Measurements from ENCODE around the gene DYNLT1.
"Not testable (repeated sequence)": the region's sequence is repeated elsewhere in the genome, so short reads cannot be mapped to it uniquely, and the experiment has no call there.

The DYNLT1 gene

DNA sequence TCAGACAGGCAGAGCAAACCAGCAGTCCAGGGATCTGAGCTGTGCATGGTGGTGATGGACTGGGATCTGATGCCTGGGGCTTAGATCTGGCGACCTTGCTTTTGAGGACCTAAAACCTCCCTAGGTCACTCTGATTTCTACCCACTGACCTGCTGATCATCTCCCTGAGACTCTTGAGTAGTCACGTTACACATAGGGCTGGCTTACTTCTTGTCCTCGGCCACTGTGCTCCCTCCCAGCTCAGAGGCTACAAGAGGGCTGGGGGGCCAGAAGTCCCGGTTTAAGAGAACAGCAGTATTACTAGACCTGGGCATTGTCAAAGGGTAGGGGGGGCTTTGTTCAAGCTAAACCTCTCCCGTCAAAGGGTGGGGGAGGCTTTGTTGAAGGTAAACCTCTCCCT lies 5.5 kb downstream of the DYNLT1 start:
- no peak for DNase-seq

DNA sequence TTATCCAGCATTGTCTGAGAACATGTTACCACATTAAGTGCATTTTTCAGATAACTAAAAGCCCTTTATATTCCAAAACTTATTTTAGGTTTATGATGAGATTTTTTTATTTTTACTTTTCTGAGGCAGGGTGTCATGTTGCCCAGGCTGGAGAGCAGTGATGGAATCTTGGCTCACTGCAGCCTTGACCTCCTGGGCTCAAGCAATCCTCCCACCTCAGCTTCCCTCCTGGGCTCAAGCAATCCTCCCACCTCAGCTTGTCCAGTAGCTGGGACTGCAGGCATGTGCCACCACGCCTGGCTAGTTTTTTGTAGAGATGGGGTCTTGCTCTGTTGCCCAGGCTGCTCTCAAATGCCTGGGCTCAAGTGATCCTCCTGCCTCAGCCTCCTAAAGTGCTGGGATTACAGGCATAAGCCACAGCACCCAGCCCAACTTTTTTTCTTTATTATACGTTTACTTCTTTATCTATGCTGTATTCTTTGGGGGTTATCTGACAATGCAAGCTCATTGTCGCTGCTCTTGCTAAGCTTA lies 6.2 kb downstream of the DYNLT1 start:
- no peak for DNase-seq

DNA sequence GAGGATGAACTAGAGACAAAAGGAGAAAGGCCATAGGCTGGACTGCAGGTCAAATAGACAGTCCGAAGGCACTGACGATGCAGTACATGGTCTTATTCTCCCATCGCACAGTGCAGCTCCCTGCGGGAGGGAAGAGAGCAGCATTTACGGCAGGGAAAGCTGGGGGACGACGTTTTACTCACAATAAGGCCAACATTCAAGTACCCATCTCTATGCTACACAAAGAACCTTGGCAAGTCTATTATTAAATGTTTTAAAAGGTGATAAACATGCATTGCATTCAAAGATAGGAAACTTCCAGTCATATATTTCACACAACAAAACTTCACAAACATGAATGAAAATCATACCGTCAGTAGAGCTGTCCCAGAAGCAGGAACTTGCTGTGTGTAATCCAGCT lies 7.8 kb downstream of the DYNLT1 start:
- no peak for DNase-seq

DNA sequence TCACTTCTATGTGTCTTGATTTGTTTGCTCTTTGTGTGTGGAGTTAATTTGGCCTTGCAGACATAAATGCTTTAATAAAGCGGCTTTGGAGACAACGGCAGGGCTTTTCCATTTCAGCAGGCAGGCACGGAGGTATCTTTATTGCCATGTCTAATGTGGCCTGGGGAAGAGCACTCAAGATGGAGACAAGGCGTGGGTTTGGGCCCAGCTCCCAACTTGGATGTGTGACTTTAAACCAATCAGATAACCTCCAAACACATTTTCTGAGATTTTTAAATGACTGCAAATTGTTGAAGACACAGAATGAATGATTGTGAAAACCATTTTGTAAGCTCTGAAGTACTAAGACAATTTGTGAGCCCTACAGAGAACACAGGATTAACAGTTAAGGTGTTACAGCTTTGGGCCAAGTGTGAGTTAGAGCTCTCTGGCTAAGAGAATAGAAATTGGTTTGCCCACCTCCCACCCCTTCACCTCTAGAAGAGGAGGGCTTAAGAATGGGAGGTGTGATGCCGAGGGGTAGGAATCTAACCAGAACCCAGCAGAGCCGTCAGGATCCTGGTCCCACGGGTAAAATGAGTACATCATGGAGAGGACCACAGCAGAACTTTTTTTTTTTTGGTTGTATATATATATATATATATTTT lies 9.0 kb downstream of the DYNLT1 start:
- no peak for DNase-seq

DNA sequence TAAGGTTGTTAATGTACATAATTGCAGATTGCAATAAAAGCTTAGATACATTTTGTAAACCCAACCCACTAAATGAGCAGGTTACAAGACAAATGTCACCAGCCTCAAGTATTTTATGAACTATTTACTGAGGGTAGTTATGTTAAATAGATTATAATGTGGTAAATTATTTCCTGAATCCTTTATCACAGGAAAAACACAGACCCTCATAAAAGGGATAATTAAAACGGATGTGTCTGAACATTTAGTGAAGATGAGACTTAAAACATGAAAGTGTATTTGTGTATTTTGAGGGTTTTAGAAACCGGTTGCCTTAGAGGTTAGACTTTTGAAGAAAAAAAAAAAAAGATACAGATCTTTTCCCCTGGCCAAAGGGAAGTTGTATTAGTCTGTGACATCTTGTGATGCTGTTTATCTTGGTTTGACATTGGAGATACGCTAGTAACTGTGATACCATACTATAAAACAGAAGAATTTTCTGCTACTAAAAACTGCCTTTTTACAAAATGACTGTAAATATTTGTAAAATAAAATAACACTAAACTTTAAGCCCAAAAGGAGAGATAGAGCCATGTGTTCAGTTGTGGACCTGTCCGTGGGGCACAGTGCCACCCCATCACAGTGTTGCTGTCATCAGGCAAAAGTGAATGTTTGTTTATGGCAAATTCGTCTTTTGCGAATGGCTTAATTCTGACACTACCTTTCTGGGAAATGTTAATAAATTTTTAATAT lies 9.7 kb downstream of the DYNLT1 start:
- no peak for DNase-seq

DNA sequence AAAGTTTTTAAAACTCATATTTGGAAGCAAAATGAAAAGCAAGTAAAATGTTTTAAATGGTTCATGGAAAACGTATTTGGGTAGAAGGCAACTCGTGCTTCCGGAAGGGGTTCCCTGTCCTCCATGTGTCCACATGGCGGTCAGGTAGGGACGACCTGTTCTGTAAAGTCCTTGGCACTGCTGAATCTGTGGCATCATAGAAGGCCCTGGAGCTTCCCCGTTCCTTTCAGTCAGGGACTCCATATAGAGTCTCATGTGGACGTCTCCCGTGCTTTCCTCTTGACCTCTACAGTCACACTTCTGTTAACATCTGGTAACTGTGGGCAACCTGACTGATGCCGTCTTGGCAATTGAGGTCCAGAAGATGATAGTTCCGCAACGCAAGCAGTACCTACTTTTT lies 11.4 kb downstream of the DYNLT1 start:
- no peak for DNase-seq

DNA sequence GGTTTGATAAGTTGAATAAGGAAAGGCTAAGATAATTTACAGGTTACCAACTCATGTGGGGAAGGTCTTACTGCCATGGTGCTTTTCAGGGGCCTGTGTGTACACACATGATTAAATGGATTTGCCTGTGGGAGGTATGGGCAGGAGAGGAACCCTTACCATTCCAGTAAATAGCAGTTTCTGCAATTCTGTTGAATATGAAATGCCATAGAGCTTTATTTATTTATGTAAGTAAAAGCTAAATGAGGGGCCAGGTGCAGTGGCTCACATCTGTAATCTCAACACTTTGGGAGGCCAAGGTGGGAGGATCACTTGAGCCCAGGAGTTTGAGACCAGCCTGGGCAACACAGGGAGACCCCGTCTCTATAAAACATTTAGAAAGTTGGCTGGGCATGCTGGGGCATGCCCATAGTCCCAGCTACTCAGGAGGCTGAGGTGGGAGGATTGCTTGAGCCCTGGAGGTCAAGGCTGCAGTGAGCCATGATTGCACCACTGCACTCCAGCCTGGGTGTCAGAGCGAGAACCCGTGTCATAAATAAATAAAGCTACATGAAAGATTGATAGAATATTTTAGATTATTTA lies 11.9 kb downstream of the DYNLT1 start:
- DNase-seq = not testable (repeated sequence)

DNA sequence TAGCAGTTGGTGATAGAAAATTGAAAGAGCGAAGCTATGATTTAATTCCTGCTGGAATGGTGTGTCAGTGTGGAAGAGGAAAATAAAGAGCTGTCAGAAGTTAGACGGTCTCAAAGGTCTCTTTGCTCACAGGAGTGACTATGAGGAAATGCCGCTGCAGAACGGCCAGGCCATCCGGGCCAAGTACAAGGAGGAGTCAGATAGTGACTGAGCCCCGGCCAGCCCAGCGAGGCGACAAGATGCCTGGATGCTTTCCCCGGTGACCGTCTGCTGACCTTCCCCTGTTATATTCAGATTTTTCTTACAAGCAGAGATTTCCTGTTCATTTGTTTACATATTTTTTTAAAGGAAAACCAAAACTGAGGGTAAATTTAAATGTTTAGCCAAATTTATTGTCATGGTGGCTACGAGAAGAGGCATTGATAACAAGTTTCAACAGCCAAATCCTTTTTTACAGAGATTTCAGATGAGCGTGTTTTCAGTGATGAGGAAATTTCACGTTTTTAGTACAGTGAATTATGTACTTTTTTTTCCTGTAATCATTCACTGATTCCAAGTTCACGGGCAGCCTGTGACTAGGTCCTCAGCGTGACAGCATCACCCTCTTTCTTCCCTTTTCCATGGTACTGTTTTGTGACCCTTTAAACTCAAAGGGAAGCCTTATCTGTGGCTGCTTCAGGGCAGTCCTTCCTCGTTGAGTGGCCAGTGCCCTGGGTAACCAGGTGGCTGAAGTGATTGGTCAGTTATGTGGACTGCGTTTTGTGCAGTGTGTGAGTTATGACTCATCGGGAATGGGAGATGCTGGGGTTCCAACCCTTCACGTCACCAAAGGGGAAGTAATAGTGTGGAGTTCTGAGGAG lies 12.6 kb downstream of the DYNLT1 start:
- peak in 1 of 14 donors; percentile 10 for DNase-seq

DNA sequence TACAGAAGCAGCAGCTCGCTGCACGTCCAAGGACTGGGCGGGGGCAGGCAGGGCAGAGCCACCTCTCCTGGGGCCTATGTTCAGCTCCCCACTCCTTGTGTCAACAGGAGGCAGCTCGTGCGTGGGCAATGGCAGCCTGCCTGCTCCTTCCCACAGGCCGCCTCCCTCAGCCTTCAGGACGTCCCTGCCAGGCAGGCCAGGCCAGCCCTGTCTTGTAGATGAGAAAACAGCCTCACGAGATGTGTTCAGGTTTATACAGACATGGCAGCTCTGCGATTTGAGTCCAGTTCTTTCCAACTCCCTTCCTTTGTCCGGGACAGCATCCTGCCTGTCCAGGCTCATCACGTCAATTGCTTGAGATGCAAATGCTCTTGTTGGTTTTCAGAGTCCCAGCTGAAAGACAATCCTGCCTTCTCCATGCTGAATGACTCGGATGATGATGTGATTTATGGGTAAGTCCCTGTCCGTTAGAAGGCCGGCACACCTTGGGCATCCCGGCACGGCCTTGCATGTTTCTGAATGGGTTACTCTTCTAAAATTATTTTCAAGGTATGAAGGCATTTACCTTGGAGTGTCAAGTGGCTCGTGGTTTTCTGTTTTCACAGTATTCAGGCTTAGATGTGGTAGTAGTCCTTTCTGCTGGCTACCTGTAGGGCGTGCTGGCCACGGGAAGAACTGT lies 13.5 kb downstream of the DYNLT1 start:
- no peak for DNase-seq

DNA sequence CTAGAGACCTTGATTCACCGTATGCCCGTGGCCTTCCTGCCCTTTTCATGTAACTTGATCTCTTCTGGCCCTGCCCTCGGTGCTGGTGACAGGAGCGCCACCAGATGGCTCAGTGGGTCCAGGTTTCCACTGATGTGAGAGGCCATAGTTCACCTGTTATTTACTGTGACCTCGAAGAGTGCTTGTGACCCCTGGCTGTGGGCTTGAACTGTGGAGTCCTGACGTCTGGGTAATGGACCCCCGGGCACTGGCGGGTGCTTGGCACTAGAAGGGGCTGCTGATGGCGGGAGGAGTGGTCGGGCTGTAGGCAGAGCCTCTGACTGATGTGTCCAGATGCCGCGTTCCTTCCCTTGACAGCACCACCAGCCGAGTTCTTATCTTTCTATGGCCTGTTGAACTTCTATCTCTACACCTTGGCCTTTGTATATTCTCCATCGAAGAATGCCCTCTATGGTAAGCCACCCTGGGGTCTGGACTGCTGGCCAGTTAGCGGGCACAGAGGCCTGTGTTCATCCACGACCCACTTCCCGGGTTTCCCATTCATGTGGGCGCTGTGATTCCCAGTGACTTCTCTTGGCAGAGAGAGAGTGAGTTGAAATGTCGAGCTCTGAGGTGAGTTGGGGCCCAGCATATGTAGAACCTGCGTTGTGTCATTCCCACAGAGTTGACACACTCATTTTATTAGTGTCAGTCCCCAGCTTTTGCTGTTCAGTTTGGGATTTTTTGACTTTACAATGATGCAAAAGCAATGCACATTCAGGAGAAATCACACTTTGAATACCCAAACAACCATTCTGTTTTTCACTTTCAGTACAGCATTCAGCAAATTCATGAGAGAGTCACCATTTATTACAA lies 14.9 kb downstream of the DYNLT1 start:
- DNase-seq = no peak

DNA sequence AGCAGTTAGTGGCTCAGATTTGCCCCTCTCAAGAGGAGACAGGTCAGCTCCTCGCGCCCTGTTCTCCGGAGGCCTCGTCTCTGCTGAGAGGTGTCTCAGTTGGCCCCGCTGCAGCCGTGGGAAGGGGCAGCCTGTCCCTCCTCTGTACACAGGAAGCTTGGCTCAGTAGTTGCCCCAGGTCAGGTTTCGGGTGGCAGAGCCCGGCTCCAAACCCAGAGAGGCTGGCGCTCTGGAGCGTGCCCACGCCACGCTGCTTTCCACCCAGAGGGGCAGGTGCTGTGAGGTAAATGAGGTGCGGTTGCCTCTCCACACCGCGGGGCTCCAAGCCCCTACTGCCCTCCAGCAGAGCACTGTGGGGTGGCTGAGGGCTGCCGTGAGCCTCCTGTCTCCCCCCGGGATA lies 16.0 kb downstream of the DYNLT1 start:
- no peak for DNase-seq

DNA sequence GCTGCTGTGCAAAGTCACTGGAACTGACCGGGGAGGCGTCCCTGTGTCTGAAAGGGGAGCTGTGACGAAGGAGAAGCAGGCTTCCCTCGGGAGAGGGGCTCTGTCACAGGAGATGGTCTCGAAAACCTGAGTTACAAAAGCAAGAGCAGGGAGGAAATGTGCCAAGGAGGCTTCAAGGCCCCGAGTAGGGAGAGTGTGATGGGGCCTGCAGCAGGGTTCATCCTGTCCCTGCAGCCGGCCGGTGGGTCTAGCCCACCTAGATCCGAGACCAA lies 16.7 kb downstream of the DYNLT1 start:
- DNase-seq = no peak

DNA sequence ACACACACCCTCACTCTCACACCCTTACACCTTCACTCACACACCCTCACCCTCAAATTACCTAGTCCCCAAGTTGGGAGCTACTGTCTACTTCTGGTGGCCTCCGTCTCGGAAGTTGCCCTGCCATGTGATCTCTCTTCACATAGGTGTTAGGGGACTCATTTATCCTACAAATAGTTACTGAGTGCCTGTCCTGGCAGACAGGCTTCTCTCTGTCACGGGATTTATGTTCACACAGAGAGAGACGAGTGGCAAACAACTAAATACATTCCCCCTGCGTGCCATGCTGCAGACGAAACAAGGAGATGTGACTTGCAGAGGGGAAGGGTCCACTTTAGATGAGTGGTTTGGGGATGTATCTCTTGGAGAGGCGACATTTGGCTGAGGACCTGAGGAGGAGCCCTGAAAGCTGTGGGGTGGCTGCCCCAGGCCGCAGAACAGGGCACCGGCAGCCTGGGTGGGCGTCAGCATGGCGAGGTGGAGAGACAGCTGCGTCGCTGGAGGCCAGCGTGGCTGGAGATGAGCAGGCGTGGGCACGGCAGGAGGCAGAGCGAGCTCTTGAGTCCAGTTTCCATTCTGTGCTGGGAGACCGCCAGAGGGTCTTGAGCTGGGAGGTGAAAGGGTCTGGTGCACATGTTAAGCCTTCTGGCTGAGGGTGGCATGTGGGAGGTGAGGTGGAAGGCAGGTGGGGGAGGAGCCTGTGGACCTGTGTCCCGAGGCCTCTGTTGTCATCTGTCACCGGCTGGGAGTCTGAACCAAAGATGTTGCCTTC lies 17.2 kb downstream of the DYNLT1 start:
- no peak for DNase-seq

DNA sequence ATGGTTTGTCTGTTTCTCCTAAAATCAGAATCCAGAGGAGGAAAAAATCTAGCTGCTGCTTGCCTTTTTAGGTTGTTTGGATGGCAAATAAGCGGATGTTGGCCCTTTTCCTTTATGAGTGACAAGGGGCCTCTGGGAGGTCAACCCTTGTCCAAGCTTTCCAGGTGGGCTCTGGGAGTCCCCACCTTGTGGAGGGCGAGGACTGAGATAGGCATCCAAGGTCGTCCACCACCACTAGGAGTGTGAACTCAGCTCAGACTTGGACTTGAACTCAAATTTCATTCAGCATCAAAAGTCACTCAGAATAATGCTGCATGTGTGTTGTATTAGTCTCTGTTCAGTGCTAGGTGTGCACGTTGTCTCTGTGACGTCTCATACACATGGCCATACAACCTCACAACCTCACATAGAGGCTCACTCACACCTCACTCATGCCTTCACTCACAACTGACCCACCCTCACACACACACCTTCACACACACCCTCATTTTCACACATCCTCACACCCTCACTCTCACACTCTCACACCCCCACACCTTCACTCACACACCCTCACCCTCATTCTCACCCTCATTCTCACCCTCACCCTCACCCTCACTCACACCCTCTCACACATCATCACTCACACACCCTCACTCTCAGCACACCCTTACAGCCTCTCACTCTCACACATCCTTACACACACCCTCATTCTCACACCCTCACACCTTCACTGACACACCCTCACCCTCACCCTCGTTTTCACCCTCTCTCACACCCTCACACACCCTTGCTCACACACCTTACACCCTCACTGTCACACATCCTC lies 18.0 kb downstream of the DYNLT1 start:
- no peak for DNase-seq

DNA sequence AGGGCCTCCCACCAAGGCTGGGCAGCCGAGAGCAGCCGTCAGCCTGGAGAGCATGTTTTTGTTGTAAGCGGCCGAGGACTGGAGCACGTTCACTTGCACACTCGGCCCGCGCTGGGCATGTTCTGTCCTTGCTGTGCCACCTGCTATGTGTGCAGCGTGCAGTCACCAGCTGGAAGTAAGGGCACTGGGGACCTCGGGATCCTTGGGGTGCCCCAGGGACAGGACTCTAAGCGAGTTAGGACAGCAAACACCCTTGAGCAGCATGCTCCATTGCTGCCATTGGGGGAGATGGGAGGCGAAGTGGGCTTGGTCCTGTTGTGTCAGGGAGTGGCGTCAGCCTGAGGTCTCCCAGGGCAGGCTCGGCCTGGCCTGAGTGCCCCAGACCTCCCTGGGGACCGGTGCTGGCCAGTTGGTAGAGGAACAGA lies 18.6 kb downstream of the DYNLT1 start:
- no peak for DNase-seq

DNA sequence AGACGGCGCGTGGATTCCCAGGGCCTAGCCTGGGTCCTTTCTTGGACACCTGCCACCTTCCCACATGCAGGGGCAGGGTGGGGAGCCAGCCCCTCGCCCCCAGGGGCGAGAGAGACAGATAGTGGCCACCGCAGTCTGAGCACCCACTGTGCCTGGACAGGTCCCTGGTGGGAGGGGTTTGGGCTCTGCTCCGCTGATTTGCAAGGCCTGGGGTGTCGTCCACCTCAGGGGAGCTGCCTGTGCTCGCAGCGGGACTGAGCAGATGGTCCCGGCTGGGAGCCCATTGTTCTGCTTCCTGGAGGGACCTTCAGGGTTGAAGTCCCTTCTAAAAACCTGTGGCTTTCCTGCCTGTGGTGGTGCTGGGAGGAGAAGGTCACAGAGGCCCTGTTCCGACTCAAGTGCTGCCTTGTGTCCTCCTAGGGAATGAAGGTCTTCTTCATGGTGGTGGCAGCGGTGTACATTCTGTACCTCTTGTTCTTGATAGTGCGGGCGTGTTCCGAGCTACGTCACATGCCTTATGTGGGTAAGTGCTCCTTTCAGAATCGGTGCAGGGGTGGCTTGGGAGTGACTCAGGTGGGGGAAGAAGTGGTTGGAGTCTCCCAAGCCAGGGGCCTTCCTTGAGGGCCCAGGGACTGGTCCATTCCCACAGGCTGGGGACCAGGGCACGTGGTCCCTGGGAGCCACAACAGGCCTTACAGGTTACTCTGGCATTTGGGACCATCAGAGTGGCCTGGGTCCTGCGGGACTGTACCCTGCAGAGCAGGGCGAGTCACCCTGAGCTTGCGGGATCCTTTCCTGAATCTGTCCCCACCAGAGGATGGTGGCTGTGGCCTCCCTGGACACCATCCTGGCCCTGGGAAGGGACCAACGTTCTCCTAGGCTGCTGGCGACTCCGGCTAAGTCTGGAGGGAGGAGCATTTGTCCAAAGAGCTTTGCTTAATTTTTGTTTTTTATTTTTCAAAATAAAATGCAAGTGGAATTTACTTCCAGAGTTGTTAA lies 19.6 kb downstream of the DYNLT1 start:
- no peak for DNase-seq

DNA sequence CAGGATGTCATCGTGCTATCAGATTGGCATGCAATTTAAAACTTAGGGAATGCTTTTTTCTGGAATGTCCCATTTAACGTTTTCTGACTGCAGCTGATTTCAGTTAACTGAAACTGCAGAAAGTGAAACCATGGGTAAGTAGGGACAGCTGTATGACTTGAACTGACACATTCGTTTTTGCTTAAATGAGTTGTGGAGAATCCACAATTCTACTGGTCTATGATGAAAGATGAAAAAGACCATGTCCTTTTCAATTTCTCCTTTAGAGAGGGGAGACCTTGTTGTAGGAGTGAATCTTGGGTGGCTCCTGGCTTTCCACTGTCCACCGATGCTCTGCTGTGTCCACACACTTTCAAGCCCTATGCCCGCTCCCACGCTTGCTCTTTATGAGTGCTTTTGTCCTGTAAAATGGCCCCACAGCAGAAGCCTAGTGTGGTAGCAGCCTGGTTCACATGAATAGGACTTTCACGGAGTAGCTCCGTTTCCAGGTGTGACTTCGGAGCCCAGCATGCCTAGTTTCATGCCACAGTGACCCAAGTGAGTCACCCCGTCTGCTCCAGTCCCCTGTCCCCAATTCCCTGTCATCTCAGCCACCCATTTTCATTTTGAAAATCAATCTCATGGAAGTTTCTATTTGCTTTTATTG lies 21.9 kb downstream of the DYNLT1 start:
- no peak for DNase-seq
